Esophagus squamous epithelium (tissue), 5 donors: ENCODE measurements around the gene RDH8. TPM values are rescaled to one million over a fixed set of nuclear protein-coding genes. Genes with fewer than 3 reads are reported as not detected.

Experiments
- DNase-seq: peaks from one replicate; lab custom pipeline; 2025; lab: John Stamatoyannopoulos, UW
- H3K27ac ChIP-seq, 4 donors: fragments of 200-600 bp; sonication (generic); one replicate each; pipeline ENCODE4 v1.5.1; 2016 to 2019; ENCODE audit warnings: mild to moderate bottlenecking in 1 of 4
- H3K27me3 ChIP-seq, 4 donors: fragments of 200-600 bp; sonication (generic); 1 replicate in 3 of 4; 2 replicates in 1 of 4; pipeline versions ENCODE4 v1.5.1 to v1.6.0; 2017 to 2021; ENCODE audit warnings: antibody characterized with exemption in 1 of 4
- H3K36me3 ChIP-seq, 3 donors: fragments of 200-600 bp; sonication (generic); one replicate each; pipeline ENCODE4 v1.5.1; 2016 to 2019
- H3K4me1 ChIP-seq, 3 donors: fragments of 200-600 bp; sonication (generic); one replicate each; pipeline ENCODE4 v1.5.1; 2017 to 2019
- H3K4me3 ChIP-seq, 4 donors: fragments of 200-600 bp; sonication (generic); 1 replicate in 3 of 4; 2 replicates in 1 of 4; pipeline ENCODE4 v1.5.1; 2016 to 2019; ENCODE audit warnings: mild to moderate bottlenecking in 2 of 4, moderate library complexity in 1 of 4
- H3K9me3 ChIP-seq, 3 donors: fragments of 200-600 bp; sonication (generic); one replicate each; pipeline ENCODE4 v1.5.1; 2016 to 2019
- CTCF ChIP-seq, 6 experiments: fragments of 450-650 bp in 4 of 6; fragments of 200-600 bp in 2 of 6; sonication (generic) in 2 of 6; IDR thresholded peaks; one replicate each; pipeline ENCODE4 v1.5.1; 2016 to 2019; ENCODE audit warnings: antibody characterized with exemption in 6 of 6, mild to moderate bottlenecking in 4 of 6, moderate library complexity in 4 of 6
- POLR2A ChIP-seq, 4 donors: fragments of 450-650 bp; IDR thresholded peaks; one replicate each; pipeline ENCODE4 v1.6.1; 2017; ENCODE audit warnings: antibody characterized with exemption in 4 of 4, mild to moderate bottlenecking in 4 of 4, moderate library complexity in 3 of 4
- WGBS, 2 donors: methylation state at CpG; one replicate each; pipeline ENCODE4 v1.1.5; 2018; 5-methylcytosine and 5-hydroxymethylcytosine counted together
- intact Hi-C: fragments of 100-400 bp; cut with DNase I; formaldehyde crosslinking; loops from one replicate; pipeline ENCODE4 v1.15.0; 2022
- total RNA-seq, 4 donors: library from RNA; depleted of rRNA; stranded (reverse); fragments of >200 nt; gene quantifications; one replicate each; pipeline ENCODE4 v1.1.0, GENCODE V29; 2016
- donor health status: DM: yes; HTN: yes; CAD: no.

Gene RDH8
- total RNA-seq, 4 donors from 2014 or later, result not detected

- TF ChIP-seq CTCF (IDR thresholded peaks at IDR 0.05) (no peak), POLR2A (IDR thresholded peaks at IDR 0.05) (no peak)
- Histone ChIP-seq H3K36me3 (peaks cover 0 to 68% (median 0%) of the 10 kb centered on the region in 3 donors), H3K4me1 (peaks cover 0 to 5% (median 0%) of the 10 kb centered on the region in 3 donors), H3K9me3 (no peaks in the 10 kb centered on the region), H3K27ac (no peak overlapping the region), H3K4me3 (no peak overlapping the region), H3K27me3 (no peaks in the 10 kb centered on the region)
- no peak for DNase-seq
- intact Hi-C loops, result no loop called here
- 80 to 90% methylated on average over 8 of the region's 8 CpGs for WGBS, 2 donors
Observed at GRCh38 chr19:9981406-9982260, 31.6 kb upstream of the RDH8 start.

- Histone ChIP-seq H3K4me3 (no peak overlapping the region), H3K36me3 (peaks cover 0 to 35% (median 0%) of the 10 kb centered on the region in 3 donors), H3K9me3 (no peaks in the 10 kb centered on the region), H3K27me3 (no peaks in the 10 kb centered on the region), H3K27ac (peak overlapping the region in 3 of 4 donors; percentile 30 to 61 (median 42)), H3K4me1 (peaks cover 0 to 15% (median 0%) of the 10 kb centered on the region in 3 donors)
- TF ChIP-seq CTCF (IDR thresholded peaks at IDR 0.05) (no peak), POLR2A (IDR thresholded peaks at IDR 0.05) (no peak)
- 54 to 62% methylated on average over 5 to 6 of the region's 8 CpGs for WGBS, 2 donors
- intact Hi-C loops, result no loop called here
- no peak for DNase-seq
Observed at GRCh38 chr19:9986787-9987281, 26.4 kb upstream of the RDH8 start.

GRCh38 chr19:9989504-9989903 lies 23.8 kb upstream of the RDH8 start:
- Histone ChIP-seq H3K4me3 (no peak overlapping the region), H3K27me3 (no peaks in the 10 kb centered on the region), H3K4me1 (peaks cover 0 to 15% (median 0%) of the 10 kb centered on the region in 3 donors), H3K9me3 (no peaks in the 10 kb centered on the region), H3K36me3 (peaks cover 0 to 37% (median 0%) of the 10 kb centered on the region in 3 donors), H3K27ac (no peak overlapping the region)
- intact Hi-C loops, result no loop called here
- 73 to 89% methylated on average over 3 of the region's 3 CpGs for WGBS, 2 donors
- TF ChIP-seq POLR2A (IDR thresholded peaks at IDR 0.05) (no peak), CTCF (IDR thresholded peaks at IDR 0.05) (no peak)
- no peak for DNase-seq

- Histone ChIP-seq H3K9me3 (no peaks in the 10 kb centered on the region), H3K27ac (no peak overlapping the region), H3K36me3 (peaks cover 0 to 40% (median 0%) of the 10 kb centered on the region in 3 donors), H3K4me1 (peaks cover 0 to 10% (median 0%) of the 10 kb centered on the region in 3 donors), H3K27me3 (no peaks in the 10 kb centered on the region), H3K4me3 (no peak overlapping the region)
- WGBS, 2 donors, result 74 to 76% methylated on average over 9 to 11 of the region's 11 CpGs
- intact Hi-C loops, result no loop called here
- no peak for DNase-seq
- no peak for TF ChIP-seq POLR2A (IDR thresholded peaks at IDR 0.05)
- TF ChIP-seq CTCF (IDR thresholded peaks at IDR 0.05), result no peak
Observed at GRCh38 chr19:9991425-9992191, 21.7 kb upstream of the RDH8 start.
